NT2/D1 (cell line): Measurements from ENCODE around the gene TMPRSS11A.

Source experiments
- SUZ12 ChIP-seq: IDR thresholded peaks from 2 replicates; pipeline ENCODE4 v1.6.1; 2011; ENCODE audit not compliant: insufficient read length, insufficient read depth; ENCODE audit errors: extremely low read depth
- YY1 ChIP-seq: IDR thresholded peaks from 2 replicates; pipeline ENCODE4 v1.6.1; 2011; ENCODE audit not compliant: insufficient read length, insufficient read depth
- ZNF274 ChIP-seq: IDR thresholded peaks from 2 replicates; pipeline ENCODE4 v1.6.1; 2011; ENCODE audit warnings: mild to moderate bottlenecking, low read depth, low read length

DNA sequence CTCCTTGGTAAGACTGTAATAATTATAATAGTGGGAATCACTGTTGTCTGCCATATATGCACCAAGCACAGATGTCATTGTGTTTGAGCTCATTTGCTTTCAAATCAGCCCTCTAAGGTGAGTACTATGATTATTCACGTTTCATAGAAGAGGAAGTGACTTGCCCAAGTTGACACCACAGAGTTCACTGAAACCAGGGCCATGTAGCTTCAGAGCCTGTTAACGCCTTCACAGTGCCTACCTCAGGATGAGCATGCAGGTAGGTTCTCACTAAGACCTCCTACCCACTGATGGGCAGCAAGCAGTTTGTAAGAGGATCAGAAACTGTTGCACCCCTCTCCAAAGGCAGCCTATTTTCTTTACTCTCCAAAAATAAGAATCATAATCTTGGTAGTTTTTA, 27.4 kb downstream of the TMPRSS11A start:
- TF ChIP-seq SUZ12 = no peak
- TF ChIP-seq YY1 = no peak
- no peak for TF ChIP-seq ZNF274
